Stimulated activated naive CD4-positive, alpha-beta T cell treated with Interleukin-2 at 50 U/mL for 16 hours (primary cell): Measurements from ENCODE around the gene GSK3B.

Experiments
- DNase-seq: peaks from one replicate; lab custom pipeline; 2025; lab: John Stamatoyannopoulos, UW

GSK3B gene

DNA sequence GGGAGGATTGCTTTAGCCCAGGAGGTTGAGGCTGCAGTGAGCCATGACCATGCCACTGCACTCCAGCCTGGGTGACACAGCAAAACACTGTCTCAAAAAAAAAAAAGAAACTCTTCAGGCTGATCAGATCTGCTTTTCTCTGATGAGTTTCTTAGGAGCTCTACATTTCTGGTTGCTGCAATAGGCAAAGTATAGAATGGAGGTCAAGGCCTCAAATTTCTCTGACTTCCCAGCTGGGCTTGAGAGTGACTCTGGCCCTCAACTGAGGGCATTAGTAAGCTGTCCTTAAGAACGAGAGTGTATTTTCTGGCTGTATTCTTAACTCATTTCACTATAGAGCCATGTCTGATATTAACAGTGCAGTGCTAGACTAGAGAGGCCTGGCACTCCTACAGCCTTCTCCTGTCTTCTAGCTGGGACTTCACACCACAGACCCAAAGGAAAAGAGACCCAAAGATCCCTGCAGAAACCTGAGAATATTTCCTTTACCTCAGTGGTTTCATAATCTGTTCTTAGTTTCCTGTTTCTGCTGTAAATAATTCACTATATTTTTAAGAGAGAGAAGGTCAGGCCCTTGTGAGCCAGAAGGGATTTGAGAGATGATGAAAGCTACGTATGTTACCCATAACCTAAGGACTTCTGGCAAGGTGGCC lies 314.4 kb downstream of the GSK3B start:
- DNase-seq, result no peak

DNA sequence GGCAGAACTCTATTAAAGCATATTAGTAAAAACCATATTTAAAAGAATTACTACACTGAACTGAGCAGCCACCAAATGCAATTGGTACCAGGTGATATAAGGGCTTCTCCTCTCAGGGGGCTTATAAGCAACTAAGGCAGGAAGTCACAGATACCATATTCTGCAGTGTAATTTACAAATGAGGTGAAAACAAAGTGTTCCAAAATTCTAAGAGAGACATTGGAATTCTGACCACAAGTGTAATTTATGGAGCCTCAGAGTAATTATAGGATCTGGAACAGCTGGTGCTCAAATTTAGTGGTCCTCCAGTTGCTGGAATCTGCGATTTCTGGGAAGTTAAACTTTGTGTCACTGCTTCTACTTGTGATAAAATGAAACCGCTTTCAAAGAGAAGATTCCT lies 315.4 kb downstream of the GSK3B start:
- no peak for DNase-seq

DNA sequence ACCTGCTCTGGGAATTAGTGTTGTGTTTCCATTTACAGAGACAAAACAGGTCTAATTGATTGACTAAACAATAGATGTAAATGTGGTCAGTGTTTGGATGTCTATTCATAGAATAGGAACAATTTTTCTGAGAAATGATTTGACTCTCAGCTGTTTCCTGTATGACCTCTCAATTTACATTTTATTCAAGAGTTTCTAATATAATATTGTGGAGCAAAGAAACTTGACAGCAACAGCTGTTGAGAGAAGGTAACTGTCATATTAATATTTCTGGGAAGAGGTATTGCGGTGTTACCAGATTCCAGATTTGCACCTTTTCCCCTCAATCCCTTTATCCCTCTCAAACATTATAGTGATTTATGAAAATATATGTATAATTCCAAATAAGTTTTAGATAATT lies 316.1 kb downstream of the GSK3B start:
- no peak for DNase-seq

DNA sequence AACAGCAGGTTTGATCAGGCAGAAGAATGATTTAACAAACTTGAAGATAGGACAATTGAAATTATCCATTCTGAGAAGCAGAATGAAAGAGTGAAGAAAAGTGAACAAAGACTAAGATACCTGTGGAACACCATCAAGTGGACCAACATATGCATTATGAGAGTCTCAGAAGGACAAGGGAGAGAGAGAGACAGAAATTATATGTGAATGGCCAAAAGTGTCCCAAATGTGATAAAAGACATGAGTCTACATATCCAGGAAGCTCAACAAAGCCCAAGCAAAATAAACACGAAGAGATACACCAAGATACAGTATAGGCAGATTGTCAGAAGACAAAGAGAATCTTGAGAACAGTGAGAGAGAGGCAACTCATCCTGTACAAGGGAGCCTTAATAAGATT lies 317.9 kb downstream of the GSK3B start:
- DNase-seq, result no peak

DNA sequence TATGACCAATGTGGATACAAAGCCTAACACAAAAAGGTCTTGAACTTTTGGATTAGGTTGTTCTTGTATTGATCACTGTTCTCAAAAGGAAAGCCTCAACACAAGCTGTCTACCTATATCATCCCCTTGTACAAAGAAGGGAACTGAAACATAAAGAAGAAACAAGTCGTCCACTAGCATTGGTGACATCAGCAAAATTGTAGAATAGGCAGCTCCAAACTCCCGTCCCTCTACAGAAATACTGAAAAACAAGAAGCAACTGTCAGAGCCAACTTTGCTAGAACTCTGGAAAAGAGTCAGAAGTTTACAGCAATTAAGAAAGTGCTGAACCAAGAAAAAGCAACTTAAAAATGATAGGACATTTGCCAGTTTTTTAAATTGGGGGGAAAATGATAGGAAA lies 319.8 kb downstream of the GSK3B start:
- no peak for DNase-seq
